Prostate gland (tissue), 2 donors: ENCODE data around the gene ANKRD39.

Experiments used
- POLR2A ChIP-seq: fragments of 450-650 bp; IDR thresholded peaks from one replicate; pipeline ENCODE4 v1.6.1; 2016; ENCODE audit warnings: antibody characterized with exemption, mild to moderate bottlenecking
- TF ChIP-seq, protein P1 (sequence below), 4 experiments: fragments of 200-600 bp in 2 of 4; fragments of 450-650 bp in 2 of 4; sonication (generic) in 2 of 4; IDR thresholded peaks; 1 replicate in 3 of 4; 2 replicates in 1 of 4; pipeline ENCODE4 v1.5.1; 2016 to 2019; ENCODE audit warnings: antibody characterized with exemption in 4 of 4, mild to moderate bottlenecking in 2 of 4, moderate library complexity in 2 of 4

DNA sequence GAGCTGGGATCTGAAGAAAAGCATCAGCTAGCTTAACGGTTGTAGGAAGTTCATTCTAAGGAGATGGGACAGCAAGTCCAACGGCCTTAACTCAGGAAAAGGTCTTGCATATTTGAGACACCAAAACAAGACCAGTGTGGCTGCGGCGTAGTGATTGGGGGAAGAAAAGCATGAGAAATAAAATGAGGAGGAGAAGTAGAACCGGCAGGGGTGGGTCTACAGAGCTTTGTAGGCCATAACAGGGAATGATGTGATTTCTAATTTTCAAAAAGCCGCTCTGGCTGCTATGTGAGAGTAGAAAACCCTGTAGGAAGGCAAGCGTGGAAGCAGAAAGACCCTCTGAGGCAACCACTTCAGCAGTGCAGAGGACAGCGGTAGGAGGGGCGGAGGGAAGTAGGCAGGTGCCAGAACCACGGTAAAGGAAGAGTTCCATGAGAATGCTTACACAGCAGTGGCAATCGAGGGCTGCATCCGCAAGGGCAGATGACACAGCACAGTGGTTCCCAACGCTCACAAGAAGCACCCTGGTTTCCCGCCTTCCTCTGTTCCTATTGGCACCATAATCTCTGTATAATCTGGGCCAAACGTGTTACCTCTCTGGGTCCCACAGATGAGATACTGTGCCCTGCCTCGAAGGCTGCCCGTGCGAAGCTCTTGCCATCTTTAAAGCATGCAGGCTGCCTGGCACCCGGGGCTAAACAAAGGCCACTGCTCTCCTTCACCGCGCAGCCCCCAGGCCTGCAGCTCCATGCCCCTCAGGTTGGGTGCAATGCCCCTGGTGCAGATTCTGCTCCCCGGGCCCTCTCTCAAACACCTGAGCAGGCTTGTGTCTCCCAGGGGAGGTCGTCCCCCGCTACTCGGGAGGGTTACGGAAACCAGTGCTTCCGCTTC, 795 bp downstream of the ANKRD39 start:
- TF ChIP-seq, protein P1, sequence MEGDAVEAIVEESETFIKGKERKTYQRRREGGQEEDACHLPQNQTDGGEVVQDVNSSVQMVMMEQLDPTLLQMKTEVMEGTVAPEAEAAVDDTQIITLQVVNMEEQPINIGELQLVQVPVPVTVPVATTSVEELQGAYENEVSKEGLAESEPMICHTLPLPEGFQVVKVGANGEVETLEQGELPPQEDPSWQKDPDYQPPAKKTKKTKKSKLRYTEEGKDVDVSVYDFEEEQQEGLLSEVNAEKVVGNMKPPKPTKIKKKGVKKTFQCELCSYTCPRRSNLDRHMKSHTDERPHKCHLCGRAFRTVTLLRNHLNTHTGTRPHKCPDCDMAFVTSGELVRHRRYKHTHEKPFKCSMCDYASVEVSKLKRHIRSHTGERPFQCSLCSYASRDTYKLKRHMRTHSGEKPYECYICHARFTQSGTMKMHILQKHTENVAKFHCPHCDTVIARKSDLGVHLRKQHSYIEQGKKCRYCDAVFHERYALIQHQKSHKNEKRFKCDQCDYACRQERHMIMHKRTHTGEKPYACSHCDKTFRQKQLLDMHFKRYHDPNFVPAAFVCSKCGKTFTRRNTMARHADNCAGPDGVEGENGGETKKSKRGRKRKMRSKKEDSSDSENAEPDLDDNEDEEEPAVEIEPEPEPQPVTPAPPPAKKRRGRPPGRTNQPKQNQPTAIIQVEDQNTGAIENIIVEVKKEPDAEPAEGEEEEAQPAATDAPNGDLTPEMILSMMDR (IDR thresholded peaks at IDR 0.05) = no peak
- no peak for TF ChIP-seq POLR2A
